ENCODE measurements around the gene NDUFB7.
A peak's percentile ranks its signal among the peaks of the same experiment; 100 is the strongest.
"Not testable (repeated sequence)": the region's sequence is repeated elsewhere in the genome, so short reads cannot be mapped to it uniquely, and the experiment has no call there.

Gene NDUFB7

DNA sequence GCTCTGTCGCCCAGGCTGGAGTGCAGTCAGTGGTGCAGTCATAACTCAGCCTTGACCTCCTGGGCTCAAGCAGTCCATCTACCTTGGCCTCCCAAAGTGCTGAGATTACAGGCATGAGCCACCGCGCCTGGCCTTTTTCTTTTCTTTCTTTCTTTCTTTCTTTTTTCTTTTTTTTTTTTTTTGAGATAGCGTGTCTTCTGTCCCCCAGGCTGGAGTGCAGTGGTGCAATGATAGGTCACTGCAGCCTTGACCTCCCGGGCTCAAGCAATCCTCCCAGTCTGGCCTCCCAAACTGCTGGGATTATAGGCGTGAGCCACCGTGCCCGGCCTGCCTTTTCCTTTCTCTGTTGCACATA is 19.9 kb downstream of the NDUFB7 start:
- DNase-seq: not testable (repeated sequence)

DNA sequence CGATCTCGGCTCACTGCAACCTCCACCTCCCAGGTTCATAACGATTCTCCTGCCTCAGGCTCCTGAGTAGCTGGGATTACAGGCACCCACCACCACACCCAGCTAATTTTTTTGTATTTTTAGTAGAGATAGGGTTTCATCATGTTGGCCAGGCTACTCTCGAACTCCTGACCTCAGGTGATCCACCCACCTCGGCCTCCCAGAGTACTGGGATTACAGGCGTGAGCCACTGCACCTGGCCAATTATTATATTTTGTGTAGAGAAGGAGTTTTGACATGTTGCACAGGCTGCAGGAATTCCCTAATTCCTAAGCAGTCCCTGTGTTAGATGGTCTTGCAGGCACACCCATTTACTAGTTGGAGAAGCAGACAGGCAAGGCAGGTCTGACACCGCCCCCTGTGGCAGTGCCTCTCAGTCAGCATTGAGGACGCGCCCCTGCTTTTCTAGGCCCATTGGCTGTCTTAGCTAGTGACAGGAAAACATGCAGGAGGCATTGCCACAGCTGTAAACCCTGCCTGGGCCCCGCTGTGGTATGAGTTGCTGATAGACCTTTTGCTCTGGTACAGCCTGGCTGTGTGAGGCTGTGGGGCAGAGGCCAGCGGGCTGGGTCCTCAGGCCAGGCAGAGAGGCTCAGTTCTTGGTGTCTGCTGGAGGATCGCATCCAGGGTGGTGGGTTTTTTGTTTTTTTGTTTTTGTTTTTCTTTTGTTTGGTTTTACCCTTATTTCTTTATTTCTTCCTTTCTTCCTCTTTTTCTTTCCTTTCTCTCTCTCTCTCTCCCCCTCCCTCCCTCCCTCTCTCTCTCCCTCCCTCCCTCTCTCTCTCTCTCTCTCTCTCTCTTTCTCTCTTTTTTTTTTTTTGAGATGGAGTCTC is 20.5 kb downstream of the NDUFB7 start:
- DNase-seq: peak; percentile 68

DNA sequence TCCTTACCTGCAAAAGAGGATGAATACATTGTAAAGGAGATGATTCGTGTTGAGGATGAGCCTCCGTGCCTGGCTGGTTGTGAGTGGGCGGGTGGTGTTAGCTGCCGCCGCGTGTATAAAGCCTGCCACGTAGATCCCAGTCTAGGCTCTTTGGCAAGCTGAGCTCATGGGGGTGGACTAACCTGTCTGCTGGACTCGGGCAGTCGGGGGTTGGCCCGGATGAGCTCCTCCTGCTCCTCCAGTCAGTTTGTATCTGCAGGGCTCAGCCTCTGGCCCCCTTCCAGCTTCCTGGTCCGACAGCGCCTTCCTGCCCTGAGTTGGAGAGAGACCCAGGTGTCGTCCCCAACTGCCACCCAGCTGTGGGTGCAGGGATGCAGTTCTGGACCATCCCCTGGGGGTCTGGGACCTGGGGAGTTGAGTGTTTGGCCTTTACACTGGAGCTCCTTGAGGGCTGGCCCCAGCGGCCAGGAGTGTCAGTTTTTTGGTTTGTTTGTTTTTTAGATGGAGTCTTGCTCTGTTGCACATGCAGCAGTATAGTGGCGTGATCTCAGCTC is 21.6 kb downstream of the NDUFB7 start:
- DNase-seq: no peak

DNA sequence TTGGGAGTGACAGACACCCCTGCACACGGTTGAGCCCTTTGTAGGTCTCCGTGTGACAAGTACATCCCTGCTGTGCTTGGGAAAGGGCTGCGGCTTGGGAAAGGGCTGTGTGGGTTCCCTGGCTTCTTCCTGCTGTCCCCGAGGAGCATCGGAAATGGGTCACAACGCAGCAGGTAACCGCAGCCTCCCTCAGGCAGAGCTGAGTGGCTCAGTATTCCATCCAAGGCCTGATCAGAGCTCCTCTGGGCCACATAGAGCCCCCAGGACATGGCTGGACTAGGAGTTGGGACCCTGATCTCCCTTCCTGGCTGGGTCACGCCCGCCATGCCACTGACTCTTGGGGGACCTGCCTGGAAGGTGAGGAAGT is 26.2 kb downstream of the NDUFB7 start:
- DNase-seq: no peak

DNA sequence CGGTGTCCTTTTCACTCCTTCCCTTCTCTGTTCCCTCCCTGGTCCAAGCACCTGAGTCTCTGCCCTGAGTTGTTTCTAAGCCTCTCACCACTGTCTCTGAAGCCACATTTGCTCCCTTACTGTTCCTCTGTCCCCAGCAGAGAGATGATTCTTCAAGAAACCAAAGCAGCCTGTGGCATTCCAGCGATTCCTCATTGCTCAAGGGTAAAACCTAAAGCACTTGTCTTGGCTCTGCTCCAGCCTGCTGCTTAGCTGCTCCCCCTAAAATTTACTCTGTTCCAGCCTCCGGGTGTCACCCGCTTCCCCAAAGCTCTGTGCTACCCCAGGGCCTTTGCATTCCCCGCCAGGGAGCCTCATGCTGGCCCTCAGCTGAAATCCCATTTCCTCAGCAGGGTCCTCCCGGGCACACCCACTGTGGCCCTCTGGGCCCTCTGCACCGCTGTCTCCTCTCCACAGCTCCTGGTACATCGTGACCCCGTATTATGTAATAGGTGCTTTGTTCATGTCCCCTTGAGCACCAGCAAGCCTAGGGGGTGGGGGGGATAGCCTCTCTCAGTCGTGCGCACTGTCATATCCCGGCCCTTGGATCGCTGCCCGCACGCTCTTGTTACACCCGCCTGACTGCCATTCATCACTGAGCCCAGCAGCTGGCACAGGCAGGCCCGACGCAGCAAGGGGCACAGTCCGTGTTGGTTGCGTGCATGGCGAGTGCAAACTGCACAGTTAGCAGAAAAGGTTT is 26.7 kb downstream of the NDUFB7 start:
- DNase-seq: no peak

- no peak for DNase-seq
Observed at GRCh38 chr19:14544047-14544446, 27.8 kb downstream of the NDUFB7 start.

DNA sequence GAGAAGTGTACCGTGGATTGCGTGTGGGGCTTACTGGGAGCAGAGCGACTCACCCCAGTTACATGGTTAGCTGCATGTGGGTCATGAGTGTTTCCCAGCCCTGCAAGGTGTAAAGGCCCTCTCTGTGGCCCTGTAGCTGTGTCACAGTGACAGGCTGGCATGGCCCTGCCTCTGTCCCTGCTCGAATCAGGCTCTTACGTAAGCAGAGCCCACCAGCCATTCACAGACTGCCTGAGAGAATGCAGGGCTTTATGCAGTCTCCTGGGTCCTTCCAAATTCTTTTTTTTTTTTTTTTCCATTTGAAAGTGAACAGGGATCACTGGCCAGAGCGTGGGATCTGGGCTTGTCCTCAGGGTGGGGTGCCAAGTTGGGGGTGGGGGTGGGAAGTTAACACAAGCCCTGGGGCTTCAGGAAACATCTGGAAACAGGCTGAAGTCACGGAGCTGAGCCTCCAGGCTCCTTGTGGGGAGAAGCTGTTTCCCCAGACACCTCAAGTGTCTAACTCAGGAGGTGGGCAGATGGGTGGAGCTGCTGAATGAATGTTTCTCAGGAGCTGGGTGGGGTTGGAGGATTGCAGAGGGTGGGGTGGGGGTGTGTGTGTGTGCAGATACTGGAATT is 29.0 kb downstream of the NDUFB7 start:
- no peak for DNase-seq

DNA sequence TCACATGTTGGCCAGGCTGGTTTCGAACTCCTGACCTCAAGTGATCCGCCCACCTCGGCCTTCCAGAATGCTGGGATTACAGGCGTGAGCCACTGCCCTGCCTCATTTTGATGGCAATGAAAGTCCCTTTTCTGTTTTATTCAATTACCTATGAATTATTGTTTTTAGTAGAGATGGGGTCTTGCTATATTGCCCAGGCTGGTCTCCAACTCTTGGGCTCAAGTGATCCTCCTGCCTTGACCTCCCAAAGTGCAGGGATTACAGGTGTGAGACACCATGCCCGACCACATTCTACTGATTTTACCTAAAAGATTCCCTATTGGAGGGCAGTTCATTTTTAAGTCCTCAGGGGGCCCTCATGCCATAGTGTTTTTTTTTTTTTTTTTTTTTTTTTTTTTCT is 29.9 kb downstream of the NDUFB7 start:
- not testable (repeated sequence) for DNase-seq

GRCh38 chr19:14540741-14541525 is 30.9 kb downstream of the NDUFB7 start:
- no peak for DNase-seq

GRCh38 chr19:14536926-14537692 is 34.8 kb downstream of the NDUFB7 start:
- no peak for DNase-seq

DNA sequence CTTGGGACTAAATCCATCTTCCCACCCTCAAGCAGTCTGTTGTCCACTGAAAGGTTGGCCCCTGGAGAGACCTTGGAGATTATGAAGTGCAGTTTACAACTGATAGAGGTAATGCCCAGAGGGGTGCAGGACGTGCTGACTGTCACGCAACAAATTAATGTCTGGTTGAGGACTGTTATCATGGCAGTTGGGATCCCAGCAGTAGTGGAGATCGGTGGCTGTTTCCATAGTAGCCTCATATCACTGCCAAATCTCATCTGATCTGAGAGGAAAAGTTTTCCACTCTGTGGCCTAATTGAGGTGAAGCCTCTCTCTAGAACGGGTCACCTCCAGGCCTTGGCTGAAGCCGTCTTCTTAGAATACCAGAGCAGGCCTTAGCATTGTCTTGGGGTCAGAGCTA is 38.4 kb downstream of the NDUFB7 start:
- no peak for DNase-seq

- no peak for DNase-seq
Observed at GRCh38 chr19:14530506-14530905, 41.4 kb downstream of the NDUFB7 start.

DNA sequence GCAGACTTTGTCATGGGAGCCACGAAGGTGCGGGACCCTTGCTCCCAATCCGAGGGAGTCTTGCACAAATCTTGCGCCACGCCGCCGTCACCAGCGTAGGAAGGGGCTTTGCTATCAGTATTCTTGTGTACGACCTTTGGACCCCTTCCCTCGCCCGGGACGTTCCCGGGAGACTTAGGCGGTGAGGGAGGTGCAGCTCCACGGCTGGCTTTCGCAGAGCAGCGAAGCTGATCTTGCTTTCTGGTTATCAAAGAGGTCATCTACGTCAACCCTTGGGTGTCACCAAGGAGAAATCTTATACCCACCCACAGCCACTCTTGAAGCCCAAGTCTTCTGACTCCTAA is 41.9 kb downstream of the NDUFB7 start:
- no peak for DNase-seq

DNA sequence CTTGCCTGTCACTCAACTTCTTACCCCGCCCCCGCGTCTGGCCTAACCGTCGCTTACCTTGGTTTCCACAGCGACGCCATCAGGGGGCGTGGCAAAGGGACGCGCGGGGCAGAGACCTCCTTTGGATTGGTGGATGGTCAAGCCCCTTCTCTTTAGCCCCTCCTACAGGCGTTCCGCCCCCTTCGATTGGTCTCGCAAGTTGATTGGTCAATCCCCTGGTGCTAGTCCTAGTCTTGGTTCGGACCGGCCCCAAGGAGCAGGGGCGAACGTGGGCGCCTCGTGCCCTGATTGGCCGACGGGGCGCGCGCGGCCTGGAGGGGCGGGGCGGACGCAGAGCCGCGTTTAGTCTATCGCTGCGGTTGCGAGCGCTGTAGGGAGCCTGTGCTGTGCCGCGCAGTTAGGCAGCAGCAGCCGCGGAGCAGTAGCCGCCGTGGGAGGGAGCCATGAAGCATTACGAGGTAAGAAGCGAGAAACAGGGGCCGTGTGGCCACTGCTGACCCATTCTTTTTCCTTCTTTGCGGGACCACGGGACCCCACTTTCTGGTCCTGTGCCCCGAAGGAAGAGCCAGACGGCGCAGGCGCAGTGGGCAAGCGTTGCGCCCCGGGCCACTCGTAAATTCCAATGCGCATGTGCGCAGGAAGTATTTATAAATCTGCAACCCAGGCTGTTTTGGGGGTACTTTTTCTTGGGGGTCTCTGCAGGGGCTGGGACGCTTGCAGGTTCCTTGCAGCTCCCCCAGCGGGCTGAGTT is 42.4 kb downstream of the NDUFB7 start, which contains the start of gene TECR:
Gene TECR, plus strand, starts transcription at position 341 of the 751 bp plus-strand sequence. Its CDS starts 103 bp downstream, at position 444.
- DNase-seq: peak; percentile 99

- DNase-seq: no peak
Observed at GRCh38 chr19:14528419-14529253, 43.2 kb downstream of the NDUFB7 start.

DNA sequence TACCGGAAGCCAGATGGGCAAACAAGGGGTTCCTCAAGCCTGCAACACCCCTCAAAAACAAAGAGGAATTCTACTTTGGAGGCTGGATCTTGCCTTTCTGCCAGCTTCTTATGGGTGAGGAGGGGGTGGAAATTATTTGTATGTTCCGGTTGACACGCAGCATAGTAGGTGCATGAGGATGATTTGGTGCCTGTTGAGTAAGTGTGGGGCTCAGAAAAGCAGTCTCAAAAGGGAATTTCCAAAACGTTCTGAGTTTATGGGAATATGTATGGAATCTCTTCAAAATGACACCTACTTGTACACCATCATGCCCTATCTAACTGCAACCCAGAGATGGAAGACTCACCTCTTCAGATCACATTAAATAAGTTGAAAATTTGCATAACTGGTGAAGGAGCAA is 45.4 kb downstream of the NDUFB7 start:
- DNase-seq: no peak

DNA sequence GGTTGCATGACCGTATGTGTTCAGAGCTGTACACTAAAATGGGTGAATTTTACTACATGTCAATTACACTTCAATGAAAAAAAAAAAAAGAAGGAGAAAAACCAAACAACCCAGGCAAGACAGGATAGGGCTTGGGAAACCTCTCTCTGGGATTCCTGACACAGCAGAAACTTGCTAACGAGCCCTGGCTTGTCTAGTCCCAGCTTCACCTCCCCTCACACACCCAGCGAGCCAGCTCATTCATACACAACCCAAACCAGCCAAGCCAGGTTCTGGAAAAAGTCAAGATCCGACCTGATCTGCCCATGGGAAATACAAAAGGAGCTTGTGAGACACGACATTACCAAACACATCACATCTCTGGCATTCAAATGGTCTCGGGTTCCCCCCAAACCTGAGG is 46.1 kb downstream of the NDUFB7 start:
- DNase-seq: no peak

- no peak for DNase-seq
Observed at GRCh38 chr19:14520543-14520942, 51.3 kb downstream of the NDUFB7 start.

DNA sequence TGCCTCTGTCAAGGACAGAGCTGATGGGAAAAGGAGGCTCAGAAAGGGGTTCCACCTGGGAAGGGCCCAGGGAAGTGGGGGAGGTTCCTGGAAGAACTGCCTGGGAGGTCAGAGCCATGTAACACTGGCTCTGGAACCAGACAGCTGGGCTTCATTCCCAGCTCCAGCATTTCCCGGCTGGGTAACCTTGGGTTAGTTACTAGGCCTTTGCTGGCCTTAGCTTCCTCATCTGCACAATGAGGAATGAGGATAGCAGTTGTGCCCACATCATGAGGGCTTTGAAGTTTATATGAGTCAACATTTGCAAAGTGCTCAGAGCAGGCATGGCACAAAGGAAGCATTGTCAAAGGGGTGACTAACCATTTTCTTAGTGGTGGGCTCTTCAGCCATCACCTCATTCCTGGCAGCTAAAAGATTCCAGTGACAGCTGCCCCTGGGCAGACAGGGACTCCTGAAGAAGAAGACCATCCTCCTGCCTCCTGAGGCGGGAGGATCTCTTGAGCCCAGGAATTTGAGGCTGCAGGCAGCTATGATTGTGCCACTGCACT is 51.9 kb downstream of the NDUFB7 start:
- no peak for DNase-seq
